GM12892 (cell line): ENCODE data around the gene SMPD3.
A peak's percentile ranks its signal among the peaks of the same experiment; 100 is the strongest.

Experiments used
- DNase-seq: peaks from one replicate; pipeline ENCODE4 v3.0.0; 2011; ENCODE audit not compliant: insufficient read length
- FAIRE-seq: peaks from 2 replicates; lab custom pipeline; 2011; peaks lifted over from hg19 to GRCh38; lab: Jason Lieb, UNC
- POLR2A ChIP-seq: IDR thresholded peaks from 2 replicates; pipeline ENCODE4 v1.6.1; 2011; ENCODE audit warnings: low read depth, low read length, control low read depth
- POLR2AphosphoS5 ChIP-seq: IDR thresholded peaks from 2 replicates; pipeline ENCODE4 v1.6.1; 2011; ENCODE audit warnings: low read depth, low read length, control low read depth
- TAF1 ChIP-seq: IDR thresholded peaks from 2 replicates; pipeline ENCODE4 v1.6.1; 2011; ENCODE audit warnings: low read depth, mild to moderate bottlenecking, control low read depth, low read length, borderline replicate concordance

SMPD3 gene

DNA sequence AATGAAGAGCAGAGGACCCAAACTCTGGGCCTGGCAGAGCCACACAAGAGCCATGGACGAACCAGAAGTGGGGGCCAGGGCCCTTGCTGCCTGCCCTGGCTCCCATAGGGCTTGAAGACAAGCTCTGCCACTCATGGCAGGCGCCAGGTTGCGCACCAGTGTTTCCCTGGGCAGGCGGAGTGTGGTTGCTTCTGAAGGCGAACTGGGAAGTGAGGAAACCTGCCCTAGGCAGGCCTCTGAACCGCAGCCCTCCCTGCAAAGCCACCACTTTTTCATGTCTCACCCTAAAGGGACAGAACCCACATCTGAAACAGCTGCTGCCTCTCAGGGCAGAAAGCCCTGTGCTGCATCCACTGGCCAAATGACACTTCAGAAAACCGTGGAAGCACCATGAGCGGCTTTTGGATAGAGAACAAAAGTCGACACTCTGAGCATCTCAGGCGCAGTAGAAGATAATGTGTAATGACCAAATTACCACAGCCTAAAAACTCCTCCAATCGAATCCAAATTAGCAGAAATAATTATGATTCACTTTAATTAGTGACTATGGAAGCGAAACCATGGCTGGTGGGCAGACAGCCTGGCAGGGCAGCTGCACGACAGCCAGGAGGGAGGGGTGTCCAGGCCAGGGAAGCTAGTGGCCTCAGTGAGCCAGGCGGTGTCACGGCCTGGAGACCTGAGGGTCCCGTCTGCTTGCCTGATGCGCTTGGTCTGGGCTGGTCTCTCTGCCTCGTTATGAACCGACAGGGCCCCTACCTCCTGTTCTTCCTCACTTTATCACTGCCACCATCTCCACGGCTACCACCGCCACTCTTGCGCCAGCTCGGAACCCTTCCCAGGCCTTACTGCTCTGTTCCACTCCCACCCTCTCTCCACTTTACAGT lies 78.4 kb downstream of the SMPD3 start:
- FAIRE-seq = peak; percentile 98
- peak; percentile 77 for DNase-seq

DNA sequence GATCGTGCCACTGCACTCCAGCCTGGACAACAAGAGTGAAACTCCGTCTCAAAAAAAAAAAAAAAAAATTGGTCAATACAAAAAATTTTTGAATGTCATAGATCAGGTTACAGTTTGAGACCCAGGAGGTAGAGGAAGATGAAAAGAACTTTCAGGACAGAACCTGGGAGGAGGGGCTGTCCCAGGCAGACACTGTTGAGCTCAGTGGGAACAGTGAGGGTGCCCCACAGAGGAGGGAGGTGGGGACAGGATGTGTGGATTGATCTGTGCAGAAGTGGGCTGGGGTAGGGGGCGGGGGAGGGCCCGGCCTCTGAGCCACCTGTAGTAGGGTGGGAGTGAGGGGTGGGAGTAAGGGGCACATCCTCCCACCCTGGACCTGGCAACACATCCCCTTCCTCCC lies 79.1 kb downstream of the SMPD3 start:
- TF ChIP-seq POLR2A (no peak), TAF1 (no peak), POLR2AphosphoS5 (no peak)
- DNase-seq (peak; percentile 41), FAIRE-seq (no peak)

More for the DNA sequence above, 78.4 kb downstream of the SMPD3 start:
- TF ChIP-seq POLR2A (no peak), TAF1 (no peak), POLR2AphosphoS5 (no peak)

DNA sequence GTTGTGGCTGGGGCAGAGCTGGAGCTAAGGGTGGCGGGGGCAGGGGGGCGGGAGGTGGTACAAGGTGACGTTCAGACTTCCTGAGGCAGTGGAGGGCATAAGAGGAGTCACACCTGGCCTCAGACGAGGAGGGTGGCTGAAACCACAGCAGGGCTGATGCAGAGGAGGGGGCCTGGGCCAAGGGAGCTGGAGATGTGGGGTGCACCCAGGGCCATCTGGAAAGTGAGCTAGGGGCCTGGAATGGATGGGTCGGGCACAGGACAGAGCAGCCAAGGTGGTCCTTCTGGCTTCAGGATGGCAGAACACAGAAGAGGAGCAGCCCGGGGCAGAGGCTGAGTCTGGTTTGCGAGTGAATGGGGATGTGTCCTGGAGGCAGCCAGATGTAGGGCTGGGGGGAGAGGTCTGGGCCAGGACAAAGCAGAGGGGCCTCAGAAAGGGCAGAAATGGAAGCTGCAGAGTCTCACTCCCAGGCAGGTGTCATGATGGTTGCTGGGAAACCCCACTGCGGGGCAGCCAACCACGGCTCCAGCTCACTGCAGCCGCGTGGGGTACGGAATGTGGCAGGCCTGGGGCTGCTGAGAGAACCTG lies 79.9 kb downstream of the SMPD3 start:
- DNase-seq (peak; percentile 69), FAIRE-seq (peak; percentile 85)
- TF ChIP-seq POLR2A (no peak), TAF1 (no peak), POLR2AphosphoS5 (no peak)

DNA sequence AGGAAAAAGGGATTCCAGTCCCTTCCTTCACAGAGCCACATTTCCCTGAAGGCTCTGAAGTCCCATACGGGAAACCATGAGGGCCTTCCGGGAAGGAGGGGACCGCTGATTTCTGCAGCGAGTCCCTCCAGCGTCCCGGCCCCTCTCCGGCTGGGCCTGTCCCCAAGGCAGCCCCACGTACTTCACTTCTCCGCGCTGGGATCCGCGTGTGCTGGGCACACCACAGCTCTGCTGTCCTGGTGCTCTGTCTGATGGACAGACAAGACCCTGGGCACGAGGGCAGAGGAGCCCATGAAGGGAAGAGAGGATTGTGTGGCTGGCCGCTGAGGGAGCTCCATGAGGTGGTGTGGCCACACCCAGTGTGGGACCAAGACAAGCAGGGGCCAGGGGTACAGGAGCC lies 80.4 kb downstream of the SMPD3 start:
- FAIRE-seq (no peak), DNase-seq (no peak)
- TF ChIP-seq TAF1 = no peak
- TF ChIP-seq POLR2AphosphoS5 = no peak
- TF ChIP-seq POLR2A = no peak

DNA sequence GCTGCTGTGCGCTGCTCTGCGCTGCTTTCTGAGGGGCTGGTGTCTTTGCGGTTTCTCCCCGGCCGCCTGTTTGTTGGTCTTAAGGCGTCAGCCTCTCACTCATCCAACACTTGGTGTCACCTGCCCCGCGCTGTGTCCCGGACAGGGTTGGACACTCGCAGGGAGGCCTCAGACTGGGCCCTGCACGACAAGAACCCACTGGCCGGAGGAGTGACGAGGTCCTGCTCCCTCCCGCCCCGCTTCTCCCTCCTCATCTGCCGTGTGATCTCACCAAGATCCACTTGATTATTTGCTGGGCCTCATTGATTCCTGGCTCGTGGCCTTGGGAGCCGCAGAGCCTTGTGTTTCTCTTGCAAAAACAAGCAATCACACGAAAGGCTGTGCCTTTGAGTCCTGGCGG lies 80.9 kb downstream of the SMPD3 start:
- DNase-seq (no peak), FAIRE-seq (no peak)
- TF ChIP-seq POLR2AphosphoS5 = no peak
- TF ChIP-seq TAF1 = no peak
- TF ChIP-seq POLR2A = no peak

DNA sequence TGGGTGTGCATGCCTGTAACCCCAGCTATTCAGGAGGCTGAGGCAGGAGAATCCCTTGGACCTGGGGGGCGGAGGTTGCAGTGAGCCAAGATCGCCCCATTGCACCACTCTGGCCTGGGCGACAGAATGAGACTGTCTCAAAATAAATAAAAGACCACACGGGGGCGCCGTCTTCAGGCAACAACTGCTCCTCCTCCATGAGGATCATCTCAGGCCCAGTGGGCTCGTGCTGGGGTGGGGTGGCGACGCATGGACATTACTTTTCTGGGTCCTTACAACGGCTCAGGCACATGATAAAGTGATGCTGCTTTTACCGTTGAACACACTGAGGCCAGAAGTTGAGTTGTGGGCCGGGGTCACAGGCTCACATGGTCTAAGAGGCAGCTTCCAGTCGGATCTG lies 81.3 kb downstream of the SMPD3 start:
- TF ChIP-seq POLR2AphosphoS5 (no peak), TAF1 (no peak), POLR2A (no peak)
- peak; percentile 40 for FAIRE-seq
- DNase-seq = peak; percentile 50

DNA sequence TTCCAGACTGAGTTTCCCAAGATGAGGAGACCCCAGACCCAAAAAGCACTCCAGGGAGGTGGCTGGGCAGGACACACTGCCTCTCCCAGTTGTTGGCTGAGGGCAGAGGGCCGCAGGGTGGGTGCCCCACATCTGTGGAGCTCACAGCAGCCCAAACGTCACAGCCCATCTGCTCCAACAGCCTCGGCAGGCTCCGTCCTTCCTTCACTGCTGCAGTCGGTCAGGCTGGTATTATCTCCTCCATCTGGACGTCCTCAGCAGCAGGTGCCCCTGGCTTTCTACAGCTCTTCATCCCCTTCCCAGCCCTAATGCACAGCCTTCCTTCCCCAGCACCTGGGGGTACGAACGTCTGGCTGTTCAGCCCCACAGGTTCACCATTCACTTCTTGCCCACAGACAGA lies 82.2 kb downstream of the SMPD3 start:
- FAIRE-seq = no peak
- TF ChIP-seq POLR2AphosphoS5 = no peak
- no peak for TF ChIP-seq POLR2A
- TF ChIP-seq TAF1 = no peak
- no peak for DNase-seq

DNA sequence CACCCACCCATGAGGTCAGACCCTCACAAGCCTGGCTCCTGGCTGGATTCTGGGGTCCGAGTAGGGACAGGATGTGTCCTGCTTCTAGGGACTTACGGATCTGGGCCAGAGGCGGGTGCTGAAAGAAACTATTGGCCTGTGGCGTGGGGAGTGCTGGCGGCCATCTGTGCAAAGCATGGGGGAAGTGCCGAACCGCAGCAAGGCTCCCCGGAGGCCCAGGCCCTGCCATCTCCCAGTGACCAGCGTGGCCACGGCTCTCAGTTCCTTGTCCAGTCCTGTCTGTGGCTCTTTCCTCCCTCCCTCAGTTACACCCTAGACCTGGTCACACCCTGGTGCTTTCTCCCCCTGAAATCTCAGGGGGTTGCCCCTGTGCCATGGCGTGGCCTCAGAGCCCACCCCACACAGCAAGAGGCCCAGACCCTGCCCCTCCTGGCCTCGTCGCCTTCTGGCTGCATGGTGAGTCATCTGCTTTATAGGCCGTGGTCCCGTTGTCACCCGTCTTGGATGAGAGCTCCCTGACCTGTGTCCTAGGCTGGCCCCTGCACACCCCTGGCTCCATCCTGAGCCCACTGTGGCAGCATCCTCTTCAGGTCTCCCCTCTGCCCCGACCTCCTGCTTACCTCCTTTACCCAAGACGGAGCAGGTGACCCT lies 83.0 kb downstream of the SMPD3 start:
- DNase-seq (no peak), FAIRE-seq (no peak)
- TF ChIP-seq POLR2AphosphoS5 = no peak
- no peak for TF ChIP-seq POLR2A
- no peak for TF ChIP-seq TAF1

DNA sequence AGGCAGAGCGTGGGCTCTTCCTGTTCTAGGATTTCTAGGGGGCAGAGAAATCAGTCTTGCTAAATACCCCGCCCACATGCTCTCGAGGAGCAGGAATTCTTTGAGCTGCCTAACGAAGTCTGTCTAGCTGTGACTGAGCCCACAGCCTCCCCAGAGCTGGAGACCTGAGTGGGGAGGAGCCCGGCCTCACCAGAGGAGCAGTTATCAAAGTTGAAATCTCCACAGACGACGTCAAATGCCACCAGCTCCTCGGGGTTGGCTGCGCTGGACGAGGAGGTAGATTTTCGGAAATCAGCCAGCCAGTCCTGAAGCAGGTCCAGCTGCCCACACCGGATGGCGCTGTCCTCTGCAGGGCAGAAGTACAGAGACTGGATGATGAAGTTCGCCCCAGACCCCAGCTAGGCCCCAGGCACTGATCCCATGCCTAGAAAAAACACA lies 83.7 kb downstream of the SMPD3 start:
- TF ChIP-seq POLR2AphosphoS5 (no peak), POLR2A (no peak), TAF1 (no peak)
- DNase-seq = no peak
- FAIRE-seq = no peak

DNA sequence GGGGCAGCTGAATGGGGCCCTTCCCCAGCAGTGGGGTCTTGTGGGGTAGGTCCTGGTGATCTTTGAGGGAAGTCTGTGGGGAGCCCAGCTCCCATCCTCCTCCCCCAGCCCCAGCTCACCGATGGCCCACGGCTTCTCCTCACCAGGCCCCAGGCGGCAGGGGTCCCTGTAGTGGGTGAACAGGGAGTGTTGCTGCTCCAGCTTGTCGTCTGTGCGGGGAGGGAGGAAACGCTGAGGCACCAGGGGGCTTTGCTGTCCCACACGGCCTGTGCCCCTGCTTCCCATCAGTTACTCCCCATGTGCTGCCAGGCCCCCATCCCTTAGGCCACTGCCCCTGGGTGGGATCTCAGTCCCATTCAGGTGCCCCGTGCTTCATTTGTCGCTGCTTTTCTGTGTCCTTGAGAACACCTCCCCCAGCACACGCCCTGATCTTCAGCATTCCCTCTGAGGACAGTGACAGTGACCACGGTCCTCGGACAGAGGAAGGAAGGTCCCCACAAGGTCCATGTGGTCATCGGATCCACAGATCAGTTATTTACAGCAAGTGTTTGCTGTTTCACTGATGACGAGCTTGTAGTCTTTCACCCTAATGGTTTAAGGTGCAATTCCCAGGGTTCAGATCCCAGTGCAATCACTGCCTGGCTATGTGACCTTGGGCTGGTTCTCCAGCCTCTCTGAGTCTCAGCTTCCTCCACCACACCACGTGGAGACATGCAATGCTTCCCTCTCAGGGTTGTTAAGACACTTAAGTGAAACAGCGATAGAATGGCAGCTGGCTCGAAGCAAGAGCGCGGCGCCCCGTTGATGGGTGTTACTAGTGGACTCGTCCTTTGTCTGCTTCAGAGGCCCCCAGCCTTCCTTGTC lies 84.4 kb downstream of the SMPD3 start:
- no peak for TF ChIP-seq TAF1
- no peak for TF ChIP-seq POLR2AphosphoS5
- no peak for TF ChIP-seq POLR2A
- FAIRE-seq (no peak), DNase-seq (no peak)

DNA sequence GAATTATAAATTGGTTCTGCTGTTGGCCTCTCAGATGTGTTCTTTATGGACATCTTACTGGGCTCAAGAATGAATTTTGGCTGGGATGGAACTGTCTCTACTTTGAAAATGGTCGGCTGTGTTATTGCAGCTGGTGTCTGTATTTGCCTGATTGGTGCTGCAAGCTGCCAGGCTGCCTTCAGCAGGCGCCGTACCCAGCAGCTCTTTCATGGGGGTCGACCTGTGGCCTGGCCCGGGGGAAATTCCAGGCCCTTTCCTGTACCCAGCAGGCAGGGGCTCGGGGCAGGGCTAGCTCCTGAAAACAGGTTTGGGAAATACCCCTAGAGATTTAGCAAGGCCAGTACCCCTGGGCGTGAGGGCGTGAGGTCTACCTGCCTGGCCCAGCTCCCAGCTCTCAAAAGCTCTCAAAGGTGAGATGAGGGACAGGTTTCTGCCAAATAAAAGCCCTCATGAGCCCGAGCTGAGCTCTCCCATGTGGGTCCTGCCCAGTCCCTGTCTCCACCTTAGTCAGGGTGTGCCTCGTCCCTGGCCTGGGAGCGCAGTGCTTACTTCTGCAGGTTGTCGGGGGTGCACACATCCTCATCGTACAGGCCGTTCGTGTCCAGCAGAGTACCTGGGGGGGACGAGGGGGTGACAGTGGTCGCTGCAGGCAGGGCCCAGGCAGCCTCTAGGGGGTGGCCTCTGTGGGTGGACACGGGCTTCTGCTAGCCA lies 85.2 kb downstream of the SMPD3 start:
- no peak for DNase-seq
- no peak for TF ChIP-seq TAF1
- TF ChIP-seq POLR2AphosphoS5 = no peak
- TF ChIP-seq POLR2A = no peak
- no peak for FAIRE-seq
